Body of pancreas (tissue), 4 donors: Measurements from ENCODE around the gene DRC7. TPM values are rescaled to one million over a fixed set of nuclear protein-coding genes. Genes with fewer than 3 reads are reported as not detected.

ENCODE experiments used
- ATAC-seq: fragments of 150-250 bp; one replicate; pipeline ENCODE4 v1.9.1; 2016
- DNase-seq, 4 donors: peaks; one replicate each; pipeline ENCODE4 v3.0.0-alpha.2; 2019
- H3K27ac ChIP-seq, 4 donors: fragments of 200-600 bp; sonication (generic); 1 replicate in 3 of 4; 2 replicates in 1 of 4; pipeline versions ENCODE4 v1.5.1 to v1.6.1; 2016 to 2019; ENCODE audit warnings: mild to moderate bottlenecking in 1 of 4, mixed read lengths in 1 of 4, moderate library complexity in 1 of 4
- H3K27me3 ChIP-seq, 2 donors: fragments of 200-600 bp; sonication (generic); one replicate each; pipeline ENCODE4 v1.6.0; 2016; ENCODE audit warnings: mild to moderate bottlenecking in 1 of 2
- H3K36me3 ChIP-seq, 2 donors: fragments of 200-600 bp; sonication (generic); replicated peaks in 1 of 2; 2 replicates each; pipeline ENCODE4 v1.5.1; 2016; ENCODE audit warnings: low read depth in 2 of 2; ENCODE audit not compliant: insufficient read depth in 1 of 2
- H3K4me1 ChIP-seq: fragments of 200-600 bp; sonication (generic); one replicate; pipeline ENCODE4 v1.6.0; 2016
- H3K4me3 ChIP-seq, 2 donors: fragments of 200-600 bp; sonication (generic); 1 replicate in 1 of 2; 2 replicates in 1 of 2; pipeline ENCODE4 v1.5.1; 2016 to 2019
- H3K9me3 ChIP-seq, 3 donors: fragments of 200-600 bp; sonication (generic); 1 replicate in 2 of 3; 2 replicates in 1 of 3; pipeline ENCODE4 v1.5.1; 2016
- CTCF ChIP-seq, 7 experiments: fragments of 450-650 bp in 4 of 7; fragments of 200-600 bp in 3 of 7; sonication (generic) in 3 of 7; IDR thresholded peaks; one replicate each; pipeline ENCODE4 v1.5.1; 2016 to 2019; ENCODE audit warnings: antibody characterized with exemption in 7 of 7
- POLR2A ChIP-seq, 3 donors: fragments of 450-650 bp; IDR thresholded peaks; one replicate each; pipeline ENCODE4 v1.6.1; 2016; ENCODE audit warnings: antibody characterized with exemption in 3 of 3, mild to moderate bottlenecking in 2 of 3
- WGBS, 2 donors: methylation state at CpG; one replicate each; pipeline ENCODE4 v1.1.5; 2017; 5-methylcytosine and 5-hydroxymethylcytosine counted together
- intact Hi-C: fragments of 100-400 bp; cut with DNase I; formaldehyde crosslinking; loops from one replicate; pipeline ENCODE4 v1.15.1; 2023
- total RNA-seq, 2 donors: library from RNA; depleted of rRNA; stranded (reverse); fragments of >200 nt; gene quantifications; one replicate each; pipeline ENCODE4 v1.1.0, GENCODE V29; 2016

DRC7 gene
- total RNA-seq, 2 donors from 2014 or later: 1.3 TPM; not detected in 1

- no peak for DNase-seq
- H3K9me3 ChIP-seq: no peaks in the 10 kb centered on the region
- WGBS, 2 donors: 84 to 86% methylated on average over 11 to 21 of the region's 21 CpGs
- no peak overlapping the region for H3K27ac ChIP-seq
- H3K36me3 ChIP-seq: peaks cover 0 to 8% of the 10 kb centered on the region in 2 donors
- intact Hi-C loops: loop anchor here (10.0 kb wide), 1 partner anchor 235 kb away; no protein-coding TSS in a partner anchor
- no peak for ATAC-seq
- H3K4me3 ChIP-seq: no peak overlapping the region
- H3K27me3 ChIP-seq: no peaks in the 10 kb centered on the region
- H3K4me1 ChIP-seq: peaks cover 8% of the 10 kb centered on the region
- TF ChIP-seq CTCF (IDR thresholded peaks at IDR 0.05) (no peak), POLR2A (IDR thresholded peaks at IDR 0.05) (no peak)
Measured at GRCh38 chr16:57759541-57760356, 65.1 kb downstream of the DRC7 start.

- H3K27me3 ChIP-seq: no peaks in the 10 kb centered on the region
- peaks cover 8% of the 10 kb centered on the region for H3K4me1 ChIP-seq
- no peak overlapping the region for H3K27ac ChIP-seq
- peaks cover 0 to 6% of the 10 kb centered on the region in 2 donors for H3K36me3 ChIP-seq
- intact Hi-C loops: no loop called here
- ATAC-seq (no peak), DNase-seq (no peak)
- no peaks in the 10 kb centered on the region for H3K9me3 ChIP-seq
- WGBS, 2 donors: 90 to 94% methylated on average over 23 to 40 of the region's 40 CpGs
- no peak for TF ChIP-seq POLR2A (IDR thresholded peaks at IDR 0.05)
- no peak for TF ChIP-seq CTCF (IDR thresholded peaks at IDR 0.05)
- no peak overlapping the region for H3K4me3 ChIP-seq
Measured at GRCh38 chr16:57760357-57761160, 66.0 kb downstream of the DRC7 start.

GRCh38 chr16:57761301-57761700 lies 66.7 kb downstream of the DRC7 start:
- Histone ChIP-seq H3K27ac (no peak overlapping the region), H3K36me3 (peaks cover 0 to 6% of the 10 kb centered on the region in 2 donors), H3K4me1 (peaks cover 8% of the 10 kb centered on the region), H3K27me3 (no peaks in the 10 kb centered on the region), H3K4me3 (no peak overlapping the region), H3K9me3 (no peaks in the 10 kb centered on the region)
- TF ChIP-seq CTCF (IDR thresholded peaks at IDR 0.05): no peak
- no peak for TF ChIP-seq POLR2A (IDR thresholded peaks at IDR 0.05)
- WGBS, 2 donors: 69 to 72% methylated on average over 2 to 9 of the region's 9 CpGs
- ATAC-seq (no peak), DNase-seq (no peak)
- intact Hi-C loops: no loop called here

GRCh38 chr16:57761957-57762356 lies 67.4 kb downstream of the DRC7 start:
- Histone ChIP-seq H3K27me3 (no peaks in the 10 kb centered on the region), H3K4me1 (peaks cover 7% of the 10 kb centered on the region), H3K9me3 (no peaks in the 10 kb centered on the region), H3K27ac (no peak overlapping the region), H3K36me3 (peaks cover 0 to 11% of the 10 kb centered on the region in 2 donors), H3K4me3 (no peak overlapping the region)
- intact Hi-C loops: no loop called here
- TF ChIP-seq POLR2A (IDR thresholded peaks at IDR 0.05): no peak
- no peak for TF ChIP-seq CTCF (IDR thresholded peaks at IDR 0.05)
- ATAC-seq: no peak
- 82 to 92% methylated on average over 3 to 12 of the region's 12 CpGs for WGBS, 2 donors
- DNase-seq: no peak
